Nucleus accumbens (tissue), 56 donors: ENCODE data around the gene RIMS1.
A peak's percentile ranks its signal among the peaks of the same experiment; 100 is the strongest.

Experiments used
- DNase-seq, 56 donors: peaks; one replicate each; lab custom pipeline; 2025; lab: John Stamatoyannopoulos, UW

Gene RIMS1

DNA sequence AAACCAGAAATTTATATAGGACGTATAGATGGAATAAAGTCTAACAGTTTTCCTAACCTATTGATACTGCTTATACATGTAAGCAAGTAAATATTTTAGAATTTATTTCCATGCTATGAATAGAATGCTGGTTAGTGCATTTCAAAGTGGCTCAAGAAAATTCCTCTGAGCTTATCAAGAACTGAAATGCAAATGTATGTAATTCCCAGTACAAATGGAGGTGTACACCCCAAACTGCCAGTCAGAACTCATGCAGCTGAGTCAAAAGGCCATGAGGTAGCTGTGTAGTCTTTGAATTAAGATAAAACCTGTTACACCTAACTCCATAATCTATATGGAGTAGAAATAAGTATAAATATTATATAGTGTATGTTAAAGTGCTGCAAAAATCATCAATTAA is 503.3 kb downstream of the RIMS1 start:
- DNase-seq: no peak

DNA sequence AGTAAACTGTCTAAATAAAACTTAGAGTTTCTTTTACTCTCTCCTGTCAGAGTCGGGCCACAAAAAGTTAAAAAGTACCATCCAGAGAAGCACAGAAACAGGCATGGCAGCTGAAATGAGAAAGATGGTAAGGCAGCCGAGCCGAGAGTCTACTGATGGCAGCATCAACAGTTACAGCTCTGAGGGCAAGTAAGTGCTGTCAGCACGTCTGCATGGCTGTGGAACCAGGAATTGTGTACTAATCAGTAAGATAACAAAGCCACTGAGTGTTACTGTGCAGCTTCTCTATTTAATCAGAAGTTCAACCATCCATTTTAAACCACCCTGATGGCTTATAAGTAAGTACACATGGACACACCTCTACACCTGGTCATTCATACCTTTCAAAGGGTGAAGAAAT is 504.2 kb downstream of the RIMS1 start:
- no peak for DNase-seq

DNA sequence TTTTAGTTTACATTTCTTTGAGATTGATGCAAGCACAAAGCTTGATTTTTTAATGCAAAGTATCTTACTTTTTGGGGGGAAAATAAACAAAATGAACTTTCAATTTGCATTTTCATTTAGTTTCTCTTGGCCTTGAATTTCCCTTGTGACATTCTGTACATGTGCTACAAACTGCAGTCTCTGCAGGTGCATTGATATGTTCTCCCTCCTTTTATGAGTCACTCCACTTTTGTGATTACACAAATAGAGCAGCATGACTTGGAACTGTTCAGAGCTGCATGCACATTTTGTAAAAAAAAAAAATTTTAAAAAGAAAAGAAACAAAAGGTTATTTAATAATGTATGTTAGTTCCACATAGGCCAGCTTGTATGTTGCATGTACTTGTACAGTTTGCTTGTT is 515.5 kb downstream of the RIMS1 start:
- no peak for DNase-seq

DNA sequence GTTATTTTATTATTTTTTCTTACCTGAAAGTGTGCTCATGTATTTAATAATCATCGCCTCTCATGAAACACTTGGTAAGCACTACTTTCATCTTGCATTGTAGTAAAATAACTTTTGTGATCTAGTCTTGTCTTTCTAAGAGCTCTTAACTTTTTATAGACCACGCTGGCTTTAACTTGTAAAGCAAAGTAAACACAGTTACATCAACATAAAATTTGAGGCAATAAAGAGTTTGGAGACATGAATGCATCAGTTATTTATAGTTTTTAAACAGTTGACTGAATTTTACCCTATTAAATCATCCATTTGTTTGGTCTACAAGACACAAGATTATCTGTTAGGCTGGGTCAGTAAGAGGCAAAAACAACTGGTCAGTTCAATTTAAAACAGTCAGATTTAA is 517.1 kb downstream of the RIMS1 start:
- no peak for DNase-seq

DNA sequence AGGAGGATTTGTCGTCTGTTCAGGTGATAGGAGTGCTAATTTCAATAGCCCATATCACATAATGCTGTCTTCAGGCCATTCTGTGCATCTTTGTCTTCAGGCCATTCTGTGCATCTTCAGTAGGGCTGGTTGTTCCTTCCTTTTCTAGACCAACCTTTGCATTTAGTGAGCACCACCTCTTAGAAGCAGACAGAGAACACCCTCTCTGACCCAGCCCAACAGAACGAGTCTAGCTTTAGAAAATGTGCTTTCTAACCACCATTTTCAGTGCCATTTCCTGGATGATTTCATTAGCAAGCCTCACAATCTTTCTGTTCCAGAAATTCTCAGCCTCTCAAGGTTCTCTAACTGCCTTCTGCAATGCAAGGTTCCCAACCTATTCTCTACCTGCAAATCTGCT is 520.2 kb downstream of the RIMS1 start:
- DNase-seq: no peak

DNA sequence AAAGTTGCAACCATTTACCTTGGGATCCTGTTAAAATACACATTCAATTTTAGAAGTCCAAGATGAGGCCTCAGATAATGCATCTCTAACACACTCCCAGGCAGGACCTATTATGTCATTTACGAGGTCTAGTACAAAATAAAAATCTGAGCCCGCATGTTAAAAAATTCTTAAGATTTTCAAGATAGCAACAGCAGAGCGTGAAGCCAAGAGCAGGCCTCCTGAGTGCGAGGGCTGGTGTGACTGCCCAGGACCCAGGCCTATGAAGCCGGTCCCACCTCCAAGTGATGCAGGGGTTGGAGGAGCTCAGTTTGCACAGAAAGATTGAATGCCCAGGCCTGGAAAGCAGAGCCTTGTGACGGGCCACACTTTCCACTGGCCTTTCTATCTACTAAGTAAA is 524.4 kb downstream of the RIMS1 start:
- no peak for DNase-seq

DNA sequence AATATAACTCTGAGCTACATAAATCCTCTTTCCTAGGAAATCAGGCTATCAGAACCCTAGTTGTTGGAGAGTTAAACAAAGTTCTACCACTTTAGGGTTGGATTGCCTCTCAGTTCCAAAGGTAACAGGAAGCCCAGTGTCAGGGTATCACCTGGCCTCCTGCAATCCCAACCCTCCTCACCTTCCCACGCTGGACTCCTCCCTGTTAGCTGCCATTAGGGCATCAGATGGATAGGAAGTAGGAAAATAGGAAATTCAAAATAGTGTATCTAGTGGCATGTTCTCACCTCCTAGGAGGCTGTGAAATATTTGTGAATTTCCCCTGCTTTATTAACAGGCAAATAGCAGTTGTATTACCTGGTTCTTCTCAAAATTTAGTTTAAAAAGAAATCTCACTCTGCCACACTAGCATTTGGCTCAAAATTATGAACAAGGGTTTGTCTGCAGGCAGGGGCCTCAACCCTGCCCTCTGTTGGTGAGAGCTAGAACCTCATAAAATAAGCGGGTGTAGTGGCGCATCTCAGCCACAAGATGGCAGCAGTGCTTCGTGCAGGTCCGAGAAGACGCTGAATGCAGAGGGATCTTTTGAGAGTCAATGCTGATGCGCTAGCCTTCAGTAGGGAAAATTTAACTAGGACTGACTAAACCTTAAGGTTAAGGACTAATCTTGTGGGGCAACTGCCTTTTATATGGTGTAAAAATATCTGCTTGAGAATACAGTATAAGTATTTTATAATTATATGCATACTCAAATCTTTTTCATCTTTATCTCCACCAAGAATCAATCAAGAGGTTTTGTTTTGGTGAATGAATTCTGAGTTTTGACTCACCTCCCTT is 525.7 kb downstream of the RIMS1 start:
- DNase-seq: peak in 53 of 56 donors; percentile 5 to 89 (median 70)

DNA sequence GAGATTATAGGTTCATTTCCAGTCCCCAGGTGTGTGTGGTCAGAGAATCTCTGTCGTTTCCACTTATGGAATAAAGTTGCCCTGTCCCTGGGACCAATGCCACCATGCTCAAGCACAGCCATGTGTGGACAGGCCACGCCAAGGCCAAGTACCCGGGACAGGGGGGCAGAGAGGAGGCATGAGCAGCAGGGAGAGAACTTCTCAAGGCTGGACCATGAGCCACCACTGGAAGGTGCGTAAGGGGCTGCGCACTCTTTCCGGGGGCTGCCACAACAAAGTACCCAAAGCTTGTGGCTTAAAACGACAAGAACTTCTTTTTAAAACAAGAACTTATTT is 526.3 kb downstream of the RIMS1 start:
- no peak for DNase-seq

DNA sequence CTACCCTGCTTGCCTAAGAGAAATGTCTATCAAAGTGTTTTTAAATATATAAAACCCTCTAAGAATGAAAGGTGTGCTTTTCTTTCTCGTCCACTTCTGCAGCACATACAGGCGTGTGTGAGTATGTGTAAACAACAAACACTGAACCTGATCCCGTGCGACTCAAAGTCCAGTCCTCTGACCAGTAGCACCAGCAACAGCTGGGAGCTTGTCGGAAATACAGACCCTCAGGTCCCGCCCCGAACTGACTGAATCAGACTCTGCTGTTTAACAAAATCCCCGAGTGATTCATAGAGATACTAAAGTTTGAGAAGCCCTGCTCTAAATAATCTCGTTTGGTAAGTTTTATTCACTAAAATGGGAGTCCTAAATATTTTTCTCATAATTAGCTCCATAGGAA is 527.5 kb downstream of the RIMS1 start:
- no peak for DNase-seq

DNA sequence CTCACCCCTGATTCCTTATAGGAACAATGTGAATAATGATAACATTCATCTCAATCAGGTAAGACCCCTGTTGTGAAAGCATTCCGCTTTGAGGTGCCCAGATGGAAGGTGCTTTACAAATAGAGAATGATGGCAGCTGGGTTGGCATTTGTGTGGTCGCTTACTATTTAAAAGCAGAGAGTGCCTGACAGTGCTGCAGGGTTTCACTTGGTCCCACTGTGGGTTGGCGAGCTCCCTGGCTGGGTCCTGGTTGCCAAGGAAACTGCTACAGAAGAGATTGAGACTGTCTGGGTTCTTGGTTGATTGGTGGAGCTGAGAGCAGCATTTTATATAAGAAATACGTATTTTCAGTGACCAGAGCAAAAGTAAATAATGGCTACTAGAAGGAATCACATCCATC is 528.3 kb downstream of the RIMS1 start:
- no peak for DNase-seq

DNA sequence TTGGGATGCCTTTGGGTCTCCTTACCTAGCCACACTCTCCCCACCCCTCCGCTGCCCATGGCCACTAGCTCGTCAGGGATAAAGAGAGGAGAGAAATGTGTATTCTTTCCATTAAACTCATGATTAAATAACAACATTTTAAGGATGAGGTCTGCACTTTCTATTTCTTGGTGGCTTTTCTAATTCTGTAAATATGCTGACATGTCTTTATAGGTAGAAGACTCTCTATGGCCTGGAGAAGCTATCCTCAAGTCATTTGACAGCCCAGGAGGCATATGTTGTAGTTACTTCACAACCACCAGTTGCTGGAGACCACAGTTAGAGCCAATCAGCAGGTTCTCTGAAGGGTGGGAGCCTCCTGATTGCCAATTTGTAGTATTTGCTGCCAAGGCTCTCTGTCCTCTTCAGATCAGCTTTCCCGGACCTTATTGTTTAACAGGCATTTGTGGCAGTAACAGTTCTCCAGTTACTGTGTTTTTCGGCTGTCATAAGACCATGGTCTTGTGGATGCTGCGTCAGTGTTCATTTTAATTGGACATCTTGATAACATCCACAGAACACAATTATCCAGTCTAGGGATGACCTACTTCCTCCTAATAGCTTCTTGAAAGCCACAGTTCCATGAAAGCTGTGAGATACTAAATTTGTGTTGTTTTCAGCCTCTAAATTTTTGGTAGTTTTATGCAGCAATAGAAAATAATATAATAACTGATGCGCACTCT is 530.6 kb downstream of the RIMS1 start:
- DNase-seq: no peak

DNA sequence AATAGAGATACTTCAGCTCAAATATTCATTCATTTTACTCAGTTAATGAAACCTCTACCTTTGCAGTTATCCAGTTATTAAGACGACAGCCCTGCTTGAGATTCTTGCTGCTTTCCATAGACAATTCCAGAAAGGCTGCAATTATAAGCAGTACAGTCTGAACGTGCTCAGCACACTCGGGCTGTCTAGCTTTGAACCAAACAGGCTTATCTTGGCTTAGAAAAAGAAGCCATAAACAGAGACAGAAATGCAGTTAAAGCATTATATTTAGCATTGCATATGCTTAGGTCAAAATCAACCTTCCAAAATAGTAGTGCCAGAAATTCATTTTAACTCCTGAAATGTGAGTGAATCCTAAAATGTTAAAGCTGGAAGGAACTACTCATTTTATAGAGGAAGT is 531.4 kb downstream of the RIMS1 start:
- DNase-seq: no peak

DNA sequence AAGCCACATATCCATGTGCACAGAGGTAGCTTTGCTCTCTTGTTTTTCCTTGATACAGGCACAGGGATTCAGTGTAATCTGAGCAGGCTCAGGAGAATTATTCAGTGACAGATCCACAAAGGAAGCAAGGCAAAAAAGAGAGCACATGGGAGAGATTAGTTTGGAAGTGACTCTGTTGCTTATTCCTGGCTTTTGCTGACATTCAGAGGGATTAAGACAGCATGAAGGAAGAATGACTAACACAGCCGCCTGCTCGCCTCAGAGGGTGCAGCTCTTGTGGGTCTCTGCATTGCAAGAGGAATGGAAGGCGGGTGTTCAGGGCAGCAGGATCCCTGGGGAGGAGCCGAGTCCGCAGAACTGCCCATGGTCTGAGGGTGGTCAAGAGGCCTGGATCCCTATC is 532.1 kb downstream of the RIMS1 start:
- peak in 12 of 56 donors; percentile 2 to 46 (median 16) for DNase-seq

DNA sequence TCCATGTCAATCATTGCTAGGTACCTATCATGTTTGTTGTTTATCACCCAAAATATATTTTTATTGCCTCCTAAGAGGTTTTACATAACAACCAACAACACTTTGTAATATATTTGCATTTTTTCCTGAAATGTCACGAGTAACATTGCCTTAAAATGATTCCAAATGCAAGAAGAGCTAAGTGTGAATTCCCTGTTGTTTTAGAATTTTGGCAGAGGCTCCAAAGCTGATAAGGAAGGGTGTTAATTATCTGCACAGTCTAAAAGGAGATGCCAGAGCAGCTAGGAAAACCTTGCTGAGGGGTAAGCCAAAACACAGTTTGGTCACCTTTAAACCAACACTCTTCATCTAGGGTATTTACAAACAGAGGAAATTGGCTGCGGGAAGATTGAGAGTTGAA is 533.6 kb downstream of the RIMS1 start:
- no peak for DNase-seq

DNA sequence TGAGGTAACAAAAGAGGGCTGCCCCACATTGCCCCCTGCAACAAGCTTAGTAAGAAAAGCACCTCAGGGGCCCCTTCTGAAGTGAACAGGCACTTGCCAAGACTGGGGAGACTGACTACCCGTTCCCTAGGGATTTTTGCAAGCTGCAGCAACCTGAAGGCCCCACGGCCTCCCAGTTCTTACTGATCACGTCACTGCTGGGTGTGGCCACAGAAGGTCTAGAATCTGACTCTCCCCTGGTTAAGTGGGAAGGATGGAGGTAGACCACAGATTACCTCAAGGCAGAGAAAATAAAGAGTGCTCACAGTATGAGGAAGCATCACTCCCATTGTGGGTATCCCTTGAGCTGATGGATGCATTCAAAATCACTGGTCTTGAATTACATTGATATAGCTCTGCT is 534.1 kb downstream of the RIMS1 start:
- no peak for DNase-seq

DNA sequence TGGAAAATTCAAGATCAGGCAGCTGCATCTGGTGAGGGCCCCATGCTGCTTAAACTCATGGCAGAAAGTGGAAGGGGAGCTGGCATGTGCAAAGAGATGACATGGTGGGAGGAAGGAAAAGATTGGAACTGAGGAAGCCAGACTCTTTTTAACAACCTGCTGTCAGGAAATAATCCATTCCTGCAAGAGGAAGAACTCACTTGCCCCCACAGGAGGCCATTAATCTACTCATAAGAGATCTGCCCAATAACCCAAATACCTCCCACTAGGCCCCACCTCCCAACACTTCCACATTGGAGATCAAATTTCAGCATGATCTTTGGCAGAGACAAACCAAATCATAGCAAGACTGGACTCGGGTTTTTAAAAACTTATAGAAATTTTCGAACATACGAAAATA is 535.0 kb downstream of the RIMS1 start:
- no peak for DNase-seq

DNA sequence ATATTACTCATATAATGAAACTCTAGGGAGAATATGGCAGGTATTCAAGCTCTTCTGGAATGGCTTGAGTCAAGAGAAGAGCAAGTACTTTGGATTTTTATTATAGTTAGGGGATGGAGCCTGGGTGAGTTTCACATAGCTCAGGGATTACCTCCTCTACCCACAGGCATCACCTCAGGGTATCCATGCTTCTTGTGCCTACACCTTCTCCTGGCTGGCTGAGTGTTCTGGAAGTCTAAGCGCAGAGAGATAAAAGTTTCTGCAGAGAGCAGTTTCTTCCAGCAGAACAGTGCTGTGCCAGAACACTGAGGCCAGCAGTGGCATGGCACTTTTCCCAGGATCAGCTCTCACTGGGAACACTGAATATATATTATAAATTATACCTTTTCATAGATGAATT is 535.8 kb downstream of the RIMS1 start:
- DNase-seq: no peak

DNA sequence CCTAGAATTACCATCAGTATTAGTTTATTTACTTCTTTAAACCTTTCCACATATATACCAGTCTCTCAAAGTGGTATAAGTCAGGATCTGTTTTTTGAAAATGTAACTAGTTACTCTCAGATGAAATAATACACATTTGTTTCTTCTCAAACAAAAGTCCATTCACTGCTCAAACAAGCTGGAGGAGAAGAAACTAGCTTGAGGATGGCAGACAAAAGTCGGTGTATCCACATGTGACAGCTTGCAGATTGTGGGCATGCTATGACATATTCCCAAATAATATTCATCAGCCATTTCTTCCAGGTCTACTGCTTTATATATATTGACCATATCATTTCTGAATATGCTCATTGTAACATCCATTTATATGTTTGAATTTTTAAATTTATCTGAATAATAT is 538.1 kb downstream of the RIMS1 start:
- no peak for DNase-seq

DNA sequence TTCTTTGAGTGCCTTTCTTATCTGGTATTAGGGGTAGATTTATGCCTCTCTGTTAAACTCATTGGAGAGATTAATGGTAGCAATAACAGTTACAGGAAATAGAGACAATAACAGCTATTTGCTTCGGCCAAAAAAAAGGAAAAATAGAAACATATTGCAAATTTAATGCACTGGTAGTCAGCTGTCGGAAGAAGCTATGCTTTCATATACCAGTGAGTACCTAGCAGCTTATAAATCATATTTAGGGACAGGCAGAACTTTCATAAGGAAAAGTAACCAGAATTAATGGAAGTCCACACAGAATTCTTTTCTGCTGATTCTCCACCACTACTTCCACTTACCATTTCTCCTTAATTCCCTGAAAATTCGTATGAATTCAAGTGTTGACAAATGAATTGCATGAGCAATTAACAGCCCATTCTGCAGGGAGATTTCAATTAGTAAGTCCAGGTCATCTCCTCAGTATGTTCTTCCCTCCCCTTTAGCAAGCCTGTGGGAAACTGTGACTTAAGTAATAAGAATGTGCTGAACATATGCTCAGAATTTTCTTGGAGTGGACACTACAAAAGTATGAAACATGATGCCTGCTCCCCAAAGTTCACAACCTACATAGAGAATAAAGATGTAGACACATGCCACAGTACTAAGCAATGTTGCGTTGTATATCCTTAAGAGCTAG is 538.8 kb downstream of the RIMS1 start:
- DNase-seq: no peak

DNA sequence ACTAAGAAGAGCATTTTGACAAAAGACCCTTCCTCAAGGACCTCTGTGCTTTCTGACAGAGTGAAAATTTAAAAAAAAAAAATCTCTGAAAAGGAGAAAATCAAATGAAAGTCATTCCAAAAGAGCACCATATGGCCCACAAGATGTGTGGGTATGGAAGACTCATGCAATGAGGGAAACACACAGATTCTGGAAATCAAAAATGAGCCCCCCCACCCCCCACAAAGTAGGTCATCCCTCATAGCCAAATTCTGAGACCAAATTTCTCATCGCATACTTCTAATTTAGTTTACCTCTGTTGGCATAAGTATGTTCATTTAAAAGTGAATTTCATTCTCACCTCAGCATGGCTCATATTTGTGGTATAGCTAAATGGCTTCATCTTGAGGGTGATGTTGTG is 554.3 kb downstream of the RIMS1 start:
- no peak for DNase-seq

DNA sequence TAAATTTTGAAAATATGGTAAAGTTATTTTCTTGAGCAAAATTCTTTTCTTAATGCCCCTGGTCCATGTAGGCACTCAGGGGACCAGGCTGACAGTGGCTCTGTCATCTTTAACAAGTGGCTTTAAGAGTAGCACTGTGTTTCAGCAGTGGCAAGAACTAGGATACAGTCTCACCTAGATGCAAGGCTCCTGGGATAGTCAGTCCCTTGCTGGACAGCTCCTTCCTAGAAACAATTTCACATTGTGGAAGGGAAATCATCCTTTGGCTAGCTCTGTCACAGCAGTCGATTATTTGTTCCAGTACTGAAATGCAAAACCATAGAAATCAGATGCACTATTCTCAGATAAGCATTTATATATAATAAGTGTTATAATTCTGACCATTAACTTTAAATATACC is 560.1 kb downstream of the RIMS1 start:
- DNase-seq: no peak
